Measurements from ENCODE around the gene DAAM2.

DAAM2 gene

DNA sequence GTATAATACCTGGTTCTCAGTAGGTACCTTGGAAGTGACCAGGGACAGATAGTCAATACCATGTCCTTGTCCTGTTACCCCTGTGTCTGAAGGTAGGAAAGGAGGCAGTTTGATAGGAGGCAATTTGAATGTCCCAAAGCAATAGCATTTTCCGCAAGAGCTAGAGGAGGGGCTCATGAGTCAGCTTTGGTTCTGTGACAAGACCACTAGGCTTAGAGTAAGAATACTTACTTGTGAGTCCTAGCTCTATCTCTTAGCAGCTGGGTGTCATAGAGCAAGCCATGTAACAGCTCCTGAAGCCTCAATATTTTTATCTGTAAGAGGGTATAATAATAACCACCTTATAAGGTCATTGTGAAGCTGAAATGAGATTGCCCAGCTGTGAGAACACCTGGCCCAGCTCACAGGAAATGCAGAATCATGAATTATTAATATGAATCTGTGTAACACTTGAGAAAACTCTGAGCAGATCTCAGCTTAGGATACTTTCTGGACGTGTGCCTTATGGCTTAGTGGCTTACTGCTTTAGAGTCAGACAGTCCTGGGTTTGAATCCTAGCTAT lies 58.6 kb downstream of the DAAM2 start:
- no peak for DNase-seq

DNA sequence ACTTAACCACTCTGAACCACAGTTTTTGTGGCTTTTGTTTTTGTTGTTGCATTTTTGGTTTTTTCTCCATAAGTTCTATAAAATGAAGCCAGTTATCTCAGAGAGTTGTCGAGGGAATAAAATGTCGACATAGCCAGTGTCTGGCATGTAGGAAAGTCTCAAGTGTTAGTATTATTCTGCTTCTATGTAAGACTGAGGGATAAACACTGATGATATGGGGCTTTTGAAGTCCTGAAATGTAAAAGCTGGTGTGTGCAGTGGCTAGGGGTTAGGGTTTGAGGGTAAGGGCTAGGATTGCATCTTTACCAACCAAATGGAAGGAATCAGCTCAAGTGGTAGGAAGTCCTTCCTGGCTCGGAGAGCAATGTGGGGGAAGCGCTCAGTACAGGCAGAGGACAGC lies 59.2 kb downstream of the DAAM2 start:
- no peak for DNase-seq

DNA sequence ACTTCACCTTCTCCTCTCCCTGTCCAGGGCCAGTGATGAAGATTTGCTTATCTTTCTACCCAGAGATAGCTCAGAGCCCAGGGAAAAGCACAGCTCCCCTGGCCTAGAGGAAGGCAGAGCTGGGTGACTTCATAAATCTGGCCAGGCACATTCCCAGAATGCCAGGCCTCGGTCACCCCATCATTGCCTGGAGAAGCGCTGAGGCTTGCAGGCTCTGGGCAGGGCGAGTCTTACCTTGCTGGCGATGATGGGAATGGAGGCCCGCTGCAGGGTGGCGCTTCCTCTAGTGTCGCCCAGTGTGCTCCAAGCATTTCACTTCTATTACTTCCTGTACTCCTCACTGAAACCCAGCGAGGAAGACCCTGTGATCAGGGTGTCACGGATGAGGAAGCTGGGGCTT lies 60.1 kb downstream of the DAAM2 start:
- DNase-seq = no peak

DNA sequence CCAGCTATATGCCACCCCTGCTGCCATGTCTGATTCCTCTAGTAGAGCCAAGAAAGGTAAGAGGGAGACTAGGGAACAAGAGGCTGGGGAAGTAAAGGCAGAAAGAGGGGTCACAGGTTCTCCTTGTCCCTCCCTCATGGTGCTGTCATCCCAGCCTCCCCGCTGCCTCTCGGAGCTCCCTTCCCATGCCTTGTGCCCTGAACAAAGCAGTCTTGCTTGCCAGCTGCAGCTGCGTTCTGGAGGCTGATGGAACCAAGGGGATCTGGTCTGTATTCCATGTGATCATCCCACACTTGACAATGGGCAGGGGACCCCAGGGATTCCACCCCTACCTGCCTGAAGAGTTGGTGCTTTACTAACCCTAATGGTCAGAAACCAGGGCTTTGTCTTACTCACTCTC lies 61.4 kb downstream of the DAAM2 start:
- DNase-seq = no peak

DNA sequence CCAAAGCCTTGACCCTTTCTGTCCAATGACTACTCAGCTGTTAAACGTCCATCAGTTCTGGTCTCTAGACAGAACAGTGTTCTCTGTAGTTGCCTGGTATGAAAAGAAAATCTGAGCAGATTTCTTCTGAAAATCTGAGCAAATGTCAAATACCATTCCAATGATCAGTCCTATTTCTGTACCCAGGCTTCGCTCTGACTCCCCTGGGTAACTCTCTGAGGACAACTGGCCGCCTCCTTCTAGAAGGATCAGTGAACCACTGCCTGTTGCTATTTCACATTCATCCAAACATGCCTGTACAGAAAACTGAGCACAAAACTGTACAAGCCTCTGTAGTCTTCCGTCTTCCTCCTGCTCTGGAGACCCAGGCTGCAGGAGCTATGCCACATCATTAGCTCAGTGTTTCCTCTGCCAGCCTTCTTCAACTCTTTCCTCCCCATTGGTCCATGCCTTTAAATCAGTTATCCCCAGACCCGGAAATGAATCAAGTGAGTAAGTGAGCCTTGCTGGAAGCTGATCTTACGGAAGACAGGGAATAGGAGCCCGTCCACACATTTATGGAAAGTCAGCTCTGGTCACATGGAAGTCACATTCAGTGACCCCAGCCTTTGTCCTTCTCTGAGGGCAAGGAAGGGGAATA lies 63.3 kb downstream of the DAAM2 start:
- no peak for DNase-seq

DNA sequence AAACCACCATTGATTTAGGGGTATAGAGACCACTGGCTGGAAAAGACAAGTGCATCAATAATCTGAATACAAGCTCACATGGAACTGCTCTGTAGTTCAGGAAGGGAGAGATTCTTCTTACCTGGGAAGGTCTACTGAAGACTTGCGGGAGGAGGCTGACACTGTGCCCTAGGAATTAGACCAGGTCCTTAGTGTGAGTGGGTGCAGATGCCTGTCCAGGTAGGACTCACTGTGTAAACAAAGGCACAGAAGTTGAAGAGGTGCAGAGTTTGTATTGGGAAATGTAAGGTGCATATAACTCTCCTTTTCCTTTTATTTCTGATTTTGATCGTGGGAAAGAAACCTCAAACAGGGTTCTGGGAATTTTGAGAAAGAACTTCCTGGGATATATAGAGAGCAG lies 66.8 kb downstream of the DAAM2 start:
- no peak for DNase-seq

DNA sequence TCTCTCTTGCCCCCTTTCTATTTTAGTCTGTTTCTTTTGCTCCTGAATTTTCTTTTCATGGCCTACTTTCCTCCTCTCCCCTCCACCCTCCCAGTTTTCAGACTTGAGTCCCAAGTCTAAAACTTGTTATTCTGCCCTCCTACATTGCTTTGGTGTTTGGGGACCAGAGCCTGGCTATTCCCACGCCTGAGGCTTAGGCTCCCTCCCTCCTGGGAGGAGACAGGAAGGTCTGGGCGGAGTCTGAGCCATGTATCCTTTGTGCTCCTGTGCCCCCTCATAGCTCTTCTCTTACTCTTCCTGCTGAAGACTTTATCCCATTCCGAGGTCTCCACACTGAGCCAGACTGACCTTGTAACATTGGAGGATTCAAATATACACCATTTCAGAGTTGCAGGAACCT lies 69.5 kb downstream of the DAAM2 start:
- DNase-seq = no peak

DNA sequence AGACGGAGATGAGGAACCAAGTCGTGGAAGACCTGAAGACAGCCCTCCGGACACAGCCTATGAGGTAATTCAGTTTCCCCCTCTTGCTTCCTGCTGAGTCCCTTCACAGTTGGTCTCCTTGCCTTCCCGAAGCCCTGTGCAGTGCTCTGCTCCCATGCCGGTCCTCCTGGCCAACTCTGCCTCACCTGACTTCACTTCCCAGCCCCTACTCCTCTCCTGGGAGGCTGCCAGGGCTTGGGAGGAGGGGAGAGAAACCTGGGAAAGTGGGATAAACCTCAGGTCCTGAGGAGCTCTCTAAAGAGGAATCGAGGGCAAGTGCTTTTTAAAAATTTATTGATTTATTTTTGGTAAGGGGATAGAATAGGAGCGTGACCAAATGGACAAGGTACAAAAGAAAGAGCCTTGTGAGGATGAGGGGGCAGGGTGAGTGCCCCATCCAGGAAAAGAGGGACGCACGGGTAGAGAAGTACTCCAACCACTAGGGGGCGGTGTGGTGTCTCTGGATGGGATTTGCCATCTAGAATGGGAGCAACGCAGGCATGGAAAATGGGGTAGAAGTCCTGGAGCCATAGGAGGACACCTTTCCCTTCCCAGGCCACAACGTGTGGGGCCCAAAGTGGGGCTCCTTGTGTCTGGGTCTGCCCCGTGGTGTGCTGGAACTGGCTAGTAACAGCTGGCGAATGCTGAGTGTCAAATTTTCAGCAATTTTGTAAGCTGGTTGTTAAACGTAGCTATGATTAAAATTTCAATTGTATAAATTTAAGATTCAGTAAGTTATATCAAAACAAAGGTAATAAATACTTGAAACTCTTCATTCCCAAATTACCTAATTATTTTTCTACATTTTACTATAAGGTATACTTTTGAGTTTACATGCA lies 73.1 kb downstream of the DAAM2 start:
- DNase-seq = peak; percentile 10

DNA sequence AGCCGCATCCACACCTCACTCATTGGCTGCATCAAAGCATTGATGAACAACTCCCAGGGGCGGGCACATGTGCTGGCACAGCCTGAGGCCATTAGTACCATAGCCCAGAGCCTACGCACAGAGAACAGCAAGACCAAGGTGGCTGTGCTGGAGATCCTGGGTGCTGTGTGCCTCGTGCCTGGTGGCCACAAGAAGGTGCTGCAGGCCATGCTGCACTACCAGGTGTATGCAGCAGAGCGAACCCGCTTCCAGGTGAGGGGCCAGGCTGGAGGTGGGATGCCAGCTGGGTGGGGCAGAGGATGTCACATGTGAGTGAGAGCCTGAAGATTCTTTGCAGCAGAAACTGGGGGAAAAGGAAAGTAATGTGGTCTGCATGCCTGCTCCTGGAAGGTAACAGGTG lies 75.4 kb downstream of the DAAM2 start:
- no peak for DNase-seq

DNA sequence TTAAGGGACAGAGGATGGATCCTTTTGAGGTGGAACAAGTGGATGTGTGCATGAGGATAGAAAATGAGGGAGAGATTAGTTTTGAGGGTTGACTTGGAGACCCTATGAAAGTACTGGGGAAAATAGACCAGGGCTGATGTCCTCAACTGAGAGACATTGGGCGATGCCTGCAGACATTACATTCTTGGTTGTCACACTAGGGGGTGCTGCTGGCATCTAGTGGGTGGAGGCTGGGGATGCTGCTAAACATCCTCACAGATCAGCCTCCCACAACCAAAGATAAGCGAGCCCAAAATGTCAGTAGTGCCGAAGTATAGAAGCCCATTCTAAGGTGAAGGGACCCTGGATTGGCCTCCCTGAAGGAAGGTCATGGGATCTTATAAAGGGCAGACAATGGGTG lies 78.8 kb downstream of the DAAM2 start:
- no peak for DNase-seq

DNA sequence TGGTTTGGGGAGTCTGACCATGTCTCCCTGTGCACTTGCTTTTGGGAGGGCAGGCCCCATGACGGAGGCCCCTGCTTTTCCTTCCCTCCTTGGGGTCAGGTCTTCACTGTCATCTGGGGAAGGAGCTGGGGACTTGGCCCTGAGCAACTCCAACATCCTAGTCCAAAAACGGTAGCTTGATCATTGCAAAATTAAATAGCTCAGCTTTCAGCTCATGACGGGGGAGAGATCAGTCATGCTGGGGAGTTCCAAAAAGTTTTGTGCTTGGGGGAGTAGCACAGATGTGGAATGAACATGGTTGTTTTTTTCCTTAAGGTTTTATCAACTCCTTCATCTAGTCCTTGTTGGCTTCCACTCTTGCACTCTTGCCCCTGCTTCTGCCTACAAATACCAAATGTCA lies 81.3 kb downstream of the DAAM2 start:
- DNase-seq = no peak

DNA sequence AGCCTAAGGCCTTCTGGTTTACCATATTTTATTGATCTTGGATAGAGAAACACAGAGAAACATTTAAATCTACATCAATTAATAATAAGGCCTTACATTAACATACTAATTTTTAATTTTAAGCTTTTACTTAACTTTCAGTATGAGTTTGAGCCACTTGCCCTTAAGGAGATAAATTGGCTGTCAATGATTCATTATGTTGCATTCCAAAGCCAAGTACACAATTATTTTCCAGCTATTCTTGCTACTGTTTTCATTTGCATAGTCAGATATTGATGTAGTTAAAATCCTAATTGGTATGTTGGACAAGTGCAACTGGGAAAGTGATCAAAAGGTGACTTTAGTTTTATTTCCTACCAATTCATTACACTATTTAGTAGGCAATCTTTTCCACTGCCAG lies 83.9 kb downstream of the DAAM2 start:
- no peak for DNase-seq

DNA sequence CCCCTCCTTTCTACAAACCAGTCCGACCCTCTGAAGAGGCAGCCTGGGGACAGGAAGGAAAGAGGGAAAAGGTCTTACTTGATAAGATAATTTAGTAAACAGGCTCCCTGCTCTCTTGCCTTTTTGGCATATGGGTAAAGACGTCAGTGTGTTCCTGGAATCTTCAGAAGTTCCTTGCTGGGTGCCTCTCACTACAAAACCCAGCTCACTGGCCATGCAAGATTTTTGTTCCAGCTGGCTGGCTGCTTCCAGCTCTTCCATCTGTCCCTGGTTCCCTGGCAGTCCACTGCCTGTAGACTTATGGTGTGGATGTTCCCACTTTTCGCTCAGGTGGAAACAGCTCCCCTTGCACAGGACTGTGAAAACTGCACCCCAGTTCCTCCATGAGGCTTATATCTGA lies 84.7 kb downstream of the DAAM2 start:
- DNase-seq = no peak

DNA sequence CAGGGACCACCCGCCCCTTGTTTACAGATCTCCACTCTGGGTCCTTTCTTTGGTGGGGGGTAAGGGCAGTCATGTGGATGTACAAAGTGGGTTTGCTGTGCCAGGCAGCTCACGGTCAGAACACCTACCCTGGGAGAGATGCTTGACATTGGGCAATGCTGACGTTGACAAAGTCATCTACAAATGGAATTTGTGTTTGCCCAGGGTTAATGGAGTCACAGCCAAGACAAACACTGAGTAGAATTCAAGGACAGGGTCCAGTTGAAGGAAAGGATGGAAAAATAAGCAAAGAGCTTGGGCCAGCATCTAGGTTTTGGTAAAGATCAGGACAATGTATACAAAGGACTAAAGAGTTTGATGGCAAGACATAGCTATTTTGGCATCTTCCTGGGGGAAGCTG lies 87.4 kb downstream of the DAAM2 start:
- no peak for DNase-seq

DNA sequence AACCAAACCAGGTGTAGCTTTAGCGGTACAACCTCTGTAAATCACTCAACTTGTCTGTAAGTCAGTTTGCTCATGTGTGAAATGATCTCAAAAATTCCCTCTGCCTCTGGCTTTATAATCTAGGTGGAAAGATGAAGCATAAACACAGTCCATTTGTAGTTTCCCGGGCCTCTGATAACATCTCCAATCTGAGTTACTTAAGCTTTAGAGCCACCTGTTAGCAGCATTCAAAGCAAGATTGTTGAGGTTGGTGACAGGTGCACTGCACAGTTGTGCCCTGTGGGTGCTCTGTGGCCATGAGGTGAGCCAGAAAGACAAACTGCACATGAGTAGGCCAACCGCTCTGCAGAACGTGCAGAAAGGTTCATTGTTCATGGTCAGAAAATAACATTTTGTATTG lies 88.4 kb downstream of the DAAM2 start:
- DNase-seq = no peak

DNA sequence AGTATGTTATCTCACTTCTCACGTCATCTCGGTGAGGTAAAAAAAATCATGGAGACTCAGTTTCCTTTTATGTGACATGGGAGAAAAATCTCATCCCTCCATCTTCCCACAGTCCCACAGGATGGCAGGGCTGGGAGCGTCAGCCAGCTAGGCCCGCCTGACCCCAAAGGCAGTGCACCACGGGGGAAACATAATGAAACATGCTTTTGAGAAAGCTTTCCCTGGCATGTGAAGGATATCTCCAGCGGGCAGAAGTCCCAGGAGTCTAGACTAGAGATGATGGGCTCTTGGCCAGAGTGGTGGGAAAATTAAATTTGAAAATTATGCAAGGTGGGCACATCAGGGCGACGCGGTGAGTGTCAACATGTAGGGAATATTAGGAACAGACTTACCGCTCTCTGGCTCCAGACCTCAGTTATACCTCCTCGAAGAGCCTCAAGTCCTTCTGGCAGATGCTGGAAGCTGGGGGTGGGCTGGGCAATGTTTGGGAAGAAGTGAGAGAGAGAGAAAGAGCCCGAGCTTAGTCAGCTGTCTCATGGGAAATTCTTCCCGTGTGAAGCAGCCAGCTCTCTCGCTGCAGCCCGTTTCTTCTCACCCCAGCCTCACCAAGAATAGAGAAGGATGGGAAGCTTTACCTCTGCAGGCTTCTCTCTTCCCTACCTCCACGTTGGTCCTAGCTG lies 89.8 kb downstream of the DAAM2 start:
- DNase-seq = no peak

DNA sequence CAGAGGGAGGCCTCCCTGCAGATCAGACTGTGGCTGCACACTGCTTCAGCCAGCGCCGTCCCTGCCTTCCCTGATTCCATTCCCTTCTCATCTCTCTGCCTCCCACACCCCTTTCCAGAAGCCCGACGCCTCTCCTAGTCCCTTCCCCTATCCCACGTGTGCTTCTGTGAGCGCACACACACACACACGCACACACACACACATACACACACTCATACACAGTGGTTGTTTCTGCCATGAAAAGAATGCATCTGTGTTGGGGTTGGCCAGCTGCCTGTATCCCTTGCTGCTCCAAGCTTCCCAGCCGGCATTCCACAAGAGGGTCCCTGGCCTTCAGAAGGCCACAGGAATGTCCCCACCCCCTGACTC lies 90.3 kb downstream of the DAAM2 start:
- DNase-seq = no peak

DNA sequence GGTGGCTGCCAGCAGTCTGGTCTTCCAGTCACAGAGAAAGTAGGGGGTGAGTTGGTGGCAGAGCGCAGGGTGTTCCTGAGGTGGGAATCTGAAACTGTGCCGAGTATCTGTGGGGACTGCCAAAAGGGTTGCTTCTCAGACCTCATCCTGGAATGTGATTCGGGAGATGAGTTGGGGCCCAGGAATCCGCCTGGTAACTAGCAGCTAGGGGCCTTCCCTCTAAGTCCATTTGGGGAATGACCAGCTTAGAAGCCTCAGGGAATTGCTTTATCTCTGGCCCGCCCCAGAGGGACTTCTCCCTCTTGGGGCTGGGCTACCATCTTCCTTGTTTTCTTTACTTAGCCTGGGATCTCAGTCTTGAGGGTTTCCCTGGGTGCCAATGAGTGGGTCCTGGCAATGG lies 92.5 kb downstream of the DAAM2 start:
- DNase-seq = no peak

DNA sequence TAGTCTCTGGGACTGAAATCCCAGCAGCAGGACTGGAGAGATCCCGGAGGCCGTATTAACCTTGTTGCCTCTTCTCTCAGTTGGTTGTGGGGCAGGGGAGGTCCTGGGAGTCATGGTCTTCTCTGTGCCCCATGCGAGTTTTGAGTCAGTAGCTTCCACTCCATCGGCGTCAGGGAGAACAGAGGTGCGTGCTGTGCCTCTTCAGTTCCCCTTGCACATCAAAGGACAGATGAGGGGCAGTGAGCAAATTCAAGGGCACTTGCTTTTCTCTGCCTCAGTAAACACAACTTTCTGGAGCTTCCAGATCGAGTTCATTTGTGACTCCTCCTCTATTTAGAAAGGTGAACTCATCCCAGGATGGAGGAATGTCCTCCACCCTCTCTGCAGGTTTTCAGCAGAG lies 93.5 kb downstream of the DAAM2 start:
- DNase-seq = no peak

DNA sequence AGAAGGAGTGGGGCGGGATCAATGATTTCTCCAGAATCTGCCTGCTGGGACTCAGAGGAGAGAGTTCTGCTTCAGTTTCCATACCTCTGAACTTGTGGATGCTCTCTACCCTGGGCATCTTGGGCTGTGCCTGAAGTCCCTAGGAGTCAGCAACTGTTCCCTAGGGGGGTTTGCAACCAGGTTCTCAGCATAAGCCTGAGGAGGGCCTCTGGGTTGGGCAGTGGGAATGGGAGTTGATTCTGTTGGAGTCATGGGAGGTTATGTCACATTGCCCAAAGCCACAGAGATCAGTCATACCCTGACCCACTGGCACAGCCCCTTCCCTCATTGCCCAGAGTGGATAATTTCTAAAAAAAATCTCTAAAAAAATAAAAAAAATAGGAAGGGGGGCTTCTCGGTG lies 94.7 kb downstream of the DAAM2 start:
- no peak for DNase-seq

DNA sequence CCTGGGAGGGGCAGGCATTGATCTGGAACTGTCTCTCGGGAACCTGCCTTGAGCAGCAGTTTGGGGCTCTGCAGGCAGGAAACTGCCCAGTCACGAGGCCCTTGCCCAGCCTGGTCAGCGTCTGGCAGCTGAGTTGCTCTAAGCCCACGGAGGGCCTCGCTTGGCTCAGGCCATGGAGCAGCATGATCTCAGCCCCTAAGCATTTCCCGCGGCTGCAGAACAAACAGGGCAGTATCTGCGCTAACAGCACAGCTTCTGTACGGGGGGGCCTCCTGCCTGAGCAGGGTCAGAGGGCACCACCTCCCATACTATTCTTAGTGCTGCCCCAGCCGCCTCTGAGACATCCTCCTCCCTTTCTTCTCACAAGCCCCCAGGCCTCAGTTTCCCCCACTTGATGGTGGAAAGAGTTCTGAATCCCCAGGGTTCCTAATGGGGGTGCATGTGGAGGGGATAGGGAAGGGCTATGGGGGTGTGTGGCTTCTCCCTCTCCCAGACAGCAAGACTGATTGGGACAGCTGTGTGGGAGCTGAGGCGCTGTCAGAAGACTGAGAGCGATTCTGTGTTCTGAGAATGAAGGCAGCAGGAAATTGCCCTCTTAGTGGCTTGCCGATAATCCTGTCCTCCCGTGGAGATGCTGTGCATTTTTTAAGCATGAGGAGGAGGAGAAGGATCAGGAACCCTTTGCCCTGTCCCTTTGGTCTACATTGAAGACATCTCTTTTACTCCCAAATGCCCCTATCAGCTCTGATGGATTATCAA lies 95.7 kb downstream of the DAAM2 start:
- no peak for DNase-seq

DNA sequence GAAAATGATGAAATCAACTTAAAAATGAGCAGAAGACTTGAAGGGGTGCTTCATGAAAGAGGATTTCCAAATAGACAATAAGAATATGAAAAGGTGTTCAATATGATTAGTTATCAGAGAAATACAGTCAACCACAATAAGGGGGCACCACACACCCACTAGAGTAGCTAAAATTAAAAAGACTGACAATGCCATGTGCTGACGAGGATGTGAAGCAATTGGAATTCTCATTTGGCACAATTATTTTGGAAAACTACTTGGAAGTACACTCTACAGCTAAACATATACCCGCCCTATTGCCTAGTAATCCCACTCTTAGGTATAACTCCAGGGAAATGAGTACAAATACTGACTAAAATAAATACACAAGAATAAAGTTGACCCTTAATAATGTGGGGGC lies 97.1 kb downstream of the DAAM2 start:
- no peak for DNase-seq

DNA sequence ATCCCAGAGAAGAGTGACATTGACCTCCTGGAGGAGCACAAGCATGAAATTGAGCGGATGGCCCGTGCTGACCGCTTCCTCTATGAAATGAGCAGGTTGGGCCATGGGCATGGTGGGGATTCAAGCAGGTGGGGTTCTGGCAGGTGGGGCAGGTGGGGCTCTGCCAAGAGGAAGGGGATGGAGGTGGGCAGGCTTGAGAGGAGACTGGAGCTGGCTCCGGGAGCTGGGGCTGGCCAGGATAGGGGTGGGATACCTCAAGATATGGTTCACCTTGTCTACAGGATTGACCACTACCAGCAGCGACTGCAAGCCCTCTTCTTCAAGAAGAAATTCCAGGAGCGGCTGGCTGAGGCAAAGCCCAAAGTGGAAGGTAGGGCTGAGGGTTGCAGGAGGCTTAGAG lies 99.2 kb downstream of the DAAM2 start:
- no peak for DNase-seq

All from DMS153 (cell line).